ENCODE results near the gene OVOL3. TPM values are rescaled to one million over a fixed set of nuclear protein-coding genes. Genes with fewer than 3 reads are reported as not detected.
A peak's percentile ranks its signal among the peaks of the same experiment; 100 is the strongest.

Gene OVOL3
- total RNA-seq, 1 experiment from 2014 or later: not detected

GRCh38 chr19:36093687-36094086 is 17.3 kb upstream of the OVOL3 start:
- no peak for DNase-seq (ENCODE audit: low read depth)
- in situ Hi-C loops (cut with HindIII; ENCODE audit: low pct_unique_long_range_greater_than_20kb, low sequenced_read_pairs): no loop called here

GRCh38 chr19:36097036-36097435 is 13.9 kb upstream of the OVOL3 start:
- in situ Hi-C loops (cut with HindIII; ENCODE audit: low pct_unique_long_range_greater_than_20kb, low sequenced_read_pairs): no loop called here
- no peak for DNase-seq (ENCODE audit: low read depth)

GRCh38 chr19:36099166-36099785 is 11.7 kb upstream of the OVOL3 start:
- in situ Hi-C loops (cut with HindIII; ENCODE audit: low pct_unique_long_range_greater_than_20kb, low sequenced_read_pairs): no loop called here
- no peak for DNase-seq (ENCODE audit: low read depth)

- no peak for DNase-seq (ENCODE audit: low read depth)
- in situ Hi-C loops (cut with HindIII; ENCODE audit: low pct_unique_long_range_greater_than_20kb, low sequenced_read_pairs): no loop called here
These were observed 10.5 kb upstream of the OVOL3 start for GRCh38 chr19:36100476-36100875.

- in situ Hi-C loops (cut with HindIII; ENCODE audit: low pct_unique_long_range_greater_than_20kb, low sequenced_read_pairs): no loop called here
- DNase-seq (ENCODE audit: low read depth): no peak
These were observed 9.2 kb upstream of the OVOL3 start for GRCh38 chr19:36101550-36102327.

GRCh38 chr19:36103040-36103626 is 7.8 kb upstream of the OVOL3 start:
- DNase-seq (ENCODE audit: low read depth): no peak
- in situ Hi-C loops (cut with HindIII; ENCODE audit: low pct_unique_long_range_greater_than_20kb, low sequenced_read_pairs): no loop called here

GRCh38 chr19:36103842-36104552 is 6.9 kb upstream of the OVOL3 start:
- in situ Hi-C loops (cut with HindIII; ENCODE audit: low pct_unique_long_range_greater_than_20kb, low sequenced_read_pairs): no loop called here
- DNase-seq (ENCODE audit: low read depth): no peak

- no peak for DNase-seq (ENCODE audit: low read depth)
- in situ Hi-C loops (cut with HindIII; ENCODE audit: low pct_unique_long_range_greater_than_20kb, low sequenced_read_pairs): no loop called here
These were observed 4.5 kb upstream of the OVOL3 start for GRCh38 chr19:36106441-36106840.

- no peak for DNase-seq (ENCODE audit: low read depth)
- in situ Hi-C loops (cut with HindIII; ENCODE audit: low pct_unique_long_range_greater_than_20kb, low sequenced_read_pairs): no loop called here
These were observed 4.0 kb upstream of the OVOL3 start for GRCh38 chr19:36106991-36107390.

GRCh38 chr19:36108684-36109083 is 2.3 kb upstream of the OVOL3 start:
- in situ Hi-C loops (cut with HindIII; ENCODE audit: low pct_unique_long_range_greater_than_20kb, low sequenced_read_pairs): no loop called here
- no peak for DNase-seq (ENCODE audit: low read depth)

- in situ Hi-C loops (cut with HindIII; ENCODE audit: low pct_unique_long_range_greater_than_20kb, low sequenced_read_pairs): no loop called here
- no peak for DNase-seq (ENCODE audit: low read depth)
These were observed 227 bp downstream of the OVOL3 start for GRCh38 chr19:36111200-36111539.

GRCh38 chr19:36112678-36113077 is 1.7 kb downstream of the OVOL3 start:
- DNase-seq (ENCODE audit: low read depth): no peak
- in situ Hi-C loops (cut with HindIII; ENCODE audit: low pct_unique_long_range_greater_than_20kb, low sequenced_read_pairs): no loop called here

GRCh38 chr19:36113425-36113824 is 2.5 kb downstream of the OVOL3 start:
- in situ Hi-C loops (cut with HindIII; ENCODE audit: low pct_unique_long_range_greater_than_20kb, low sequenced_read_pairs): no loop called here
- no peak for DNase-seq (ENCODE audit: low read depth)

- in situ Hi-C loops (cut with HindIII; ENCODE audit: low pct_unique_long_range_greater_than_20kb, low sequenced_read_pairs): no loop called here
- DNase-seq (ENCODE audit: low read depth): no peak
These were observed 3.2 kb downstream of the OVOL3 start for GRCh38 chr19:36113894-36114720.

GRCh38 chr19:36114721-36115452 is 3.9 kb downstream of the OVOL3 start, which contains the start of gene POLR2I:
Gene POLR2I (minus strand): TSS chr19:36114875. CDS start chr19:36114856, 19 bp downstream.
- peak; percentile 100 for DNase-seq (ENCODE audit: low read depth)
- in situ Hi-C loops (cut with HindIII; ENCODE audit: low pct_unique_long_range_greater_than_20kb, low sequenced_read_pairs): no loop called here

GRCh38 chr19:36115453-36116343 is 4.8 kb downstream of the OVOL3 start, which contains the start of gene TBCB:
Gene TBCB (plus strand): TSS chr19:36115468. CDS start chr19:36115561, 93 bp downstream.
- peak; percentile 67 for DNase-seq (ENCODE audit: low read depth)
- in situ Hi-C loops (cut with HindIII; ENCODE audit: low pct_unique_long_range_greater_than_20kb, low sequenced_read_pairs): no loop called here

- DNase-seq (ENCODE audit: low read depth): no peak
- in situ Hi-C loops (cut with HindIII; ENCODE audit: low pct_unique_long_range_greater_than_20kb, low sequenced_read_pairs): no loop called here
These were observed 5.3 kb downstream of the OVOL3 start for GRCh38 chr19:36116344-36116637.

Data from Caki2 (cell line).